ENCODE results near the gene PTPRE. TPM values are rescaled to one million over a fixed set of nuclear protein-coding genes. Genes with fewer than 3 reads are reported as not detected.
A peak's percentile ranks its signal among the peaks of the same experiment; 100 is the strongest.

PTPRE gene
- total RNA-seq, 3 donors from 2014 or later: 11.8 to 42.9 (median 25.6) TPM

GRCh38 chr10:128053356-128053755 is 146.5 kb downstream of the PTPRE start:
- no peak overlapping the region for H3K4me3 ChIP-seq
- no peaks in the 10 kb centered on the region for H3K27me3 ChIP-seq
- no peak for TF ChIP-seq POLR2A (IDR thresholded peaks at IDR 0.05)
- TF ChIP-seq POLR2AphosphoS5 (IDR thresholded peaks at IDR 0.05): no peak
- TF ChIP-seq, protein P1, sequence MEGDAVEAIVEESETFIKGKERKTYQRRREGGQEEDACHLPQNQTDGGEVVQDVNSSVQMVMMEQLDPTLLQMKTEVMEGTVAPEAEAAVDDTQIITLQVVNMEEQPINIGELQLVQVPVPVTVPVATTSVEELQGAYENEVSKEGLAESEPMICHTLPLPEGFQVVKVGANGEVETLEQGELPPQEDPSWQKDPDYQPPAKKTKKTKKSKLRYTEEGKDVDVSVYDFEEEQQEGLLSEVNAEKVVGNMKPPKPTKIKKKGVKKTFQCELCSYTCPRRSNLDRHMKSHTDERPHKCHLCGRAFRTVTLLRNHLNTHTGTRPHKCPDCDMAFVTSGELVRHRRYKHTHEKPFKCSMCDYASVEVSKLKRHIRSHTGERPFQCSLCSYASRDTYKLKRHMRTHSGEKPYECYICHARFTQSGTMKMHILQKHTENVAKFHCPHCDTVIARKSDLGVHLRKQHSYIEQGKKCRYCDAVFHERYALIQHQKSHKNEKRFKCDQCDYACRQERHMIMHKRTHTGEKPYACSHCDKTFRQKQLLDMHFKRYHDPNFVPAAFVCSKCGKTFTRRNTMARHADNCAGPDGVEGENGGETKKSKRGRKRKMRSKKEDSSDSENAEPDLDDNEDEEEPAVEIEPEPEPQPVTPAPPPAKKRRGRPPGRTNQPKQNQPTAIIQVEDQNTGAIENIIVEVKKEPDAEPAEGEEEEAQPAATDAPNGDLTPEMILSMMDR (IDR thresholded peaks at IDR 0.05): no peak
- H3K27ac ChIP-seq: no peak overlapping the region
- H3K4me1 ChIP-seq: peaks cover 8% of the 10 kb centered on the region in 2 donors
- no peaks in the 10 kb centered on the region for H3K36me3 ChIP-seq
- no peak for DNase-seq (ENCODE audit: low spot score in 2 of 2)
- intact Hi-C loops (cut with DNase I; ENCODE audit: low total_unique reads): no loop called here
- H3K9me3 ChIP-seq: no peaks in the 10 kb centered on the region

- no peaks in the 10 kb centered on the region for H3K27me3 ChIP-seq
- no peak overlapping the region for H3K4me3 ChIP-seq
- TF ChIP-seq, protein P1 (IDR thresholded peaks at IDR 0.05): no peak
- TF ChIP-seq POLR2AphosphoS5 (IDR thresholded peaks at IDR 0.05) (no peak), POLR2A (IDR thresholded peaks at IDR 0.05) (no peak)
- H3K27ac ChIP-seq: peak overlapping the region in 1 of 2 donors; percentile 48
- no peaks in the 10 kb centered on the region for H3K36me3 ChIP-seq
- intact Hi-C loops (cut with DNase I; ENCODE audit: low total_unique reads): no loop called here
- H3K9me3 ChIP-seq: no peaks in the 10 kb centered on the region
- peaks cover 8% of the 10 kb centered on the region in 2 donors for H3K4me1 ChIP-seq
- DNase-seq (ENCODE audit: low spot score in 2 of 2): no peak
Measured at GRCh38 chr10:128054163-128054970, 147.5 kb downstream of the PTPRE start.

DNA sequence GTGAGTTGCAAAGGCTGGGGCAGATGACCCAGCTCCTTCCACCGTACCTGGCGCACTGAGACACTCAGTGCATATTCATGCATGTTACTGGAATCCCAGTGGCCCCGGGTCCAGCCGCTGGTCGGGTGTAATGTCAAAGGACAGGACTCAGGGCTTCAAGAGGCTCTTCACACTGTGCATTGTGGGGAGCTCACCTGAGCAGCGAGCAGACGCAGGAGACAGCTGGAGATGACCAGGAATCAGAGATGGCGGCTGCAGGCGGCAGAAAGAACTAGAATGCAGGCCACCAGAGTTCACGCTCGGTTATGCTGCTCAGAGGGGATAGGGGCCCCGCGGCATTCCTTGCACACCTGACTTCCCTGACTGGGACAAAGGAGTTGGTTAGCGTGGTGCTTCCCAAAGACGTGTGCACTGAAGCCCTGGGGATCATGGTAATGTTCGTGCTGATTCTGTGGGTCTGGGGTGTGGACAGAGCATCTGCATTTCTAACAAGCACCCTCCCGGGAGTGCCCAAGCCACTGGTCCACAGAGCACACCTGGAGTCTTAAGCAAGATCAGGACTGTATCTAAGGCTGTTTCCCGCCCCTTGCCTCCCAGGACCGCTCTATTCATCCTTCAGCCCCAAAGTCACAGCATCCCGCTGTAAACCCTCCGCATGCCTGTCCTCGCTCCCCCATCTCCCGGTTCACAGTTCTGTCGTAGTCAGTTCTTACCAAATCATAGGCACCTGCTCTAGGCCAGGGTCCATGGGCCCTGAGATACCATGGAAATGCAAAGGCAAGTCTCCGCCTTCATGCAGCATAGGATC is 148.4 kb downstream of the PTPRE start:
- intact Hi-C loops (cut with DNase I; ENCODE audit: low total_unique reads): no loop called here
- H3K36me3 ChIP-seq: no peaks in the 10 kb centered on the region
- H3K27me3 ChIP-seq: no peaks in the 10 kb centered on the region
- no peak overlapping the region for H3K4me3 ChIP-seq
- peak overlapping the region in 1 of 2 donors; percentile 48 for H3K27ac ChIP-seq
- no peak for DNase-seq (ENCODE audit: low spot score in 2 of 2)
- no peaks in the 10 kb centered on the region for H3K9me3 ChIP-seq
- peaks cover 8% of the 10 kb centered on the region in 2 donors for H3K4me1 ChIP-seq
- TF ChIP-seq POLR2A (IDR thresholded peaks at IDR 0.05): no peak
- TF ChIP-seq POLR2AphosphoS5 (IDR thresholded peaks at IDR 0.05): no peak
- TF ChIP-seq, protein P1 (IDR thresholded peaks at IDR 0.05): no peak

DNA sequence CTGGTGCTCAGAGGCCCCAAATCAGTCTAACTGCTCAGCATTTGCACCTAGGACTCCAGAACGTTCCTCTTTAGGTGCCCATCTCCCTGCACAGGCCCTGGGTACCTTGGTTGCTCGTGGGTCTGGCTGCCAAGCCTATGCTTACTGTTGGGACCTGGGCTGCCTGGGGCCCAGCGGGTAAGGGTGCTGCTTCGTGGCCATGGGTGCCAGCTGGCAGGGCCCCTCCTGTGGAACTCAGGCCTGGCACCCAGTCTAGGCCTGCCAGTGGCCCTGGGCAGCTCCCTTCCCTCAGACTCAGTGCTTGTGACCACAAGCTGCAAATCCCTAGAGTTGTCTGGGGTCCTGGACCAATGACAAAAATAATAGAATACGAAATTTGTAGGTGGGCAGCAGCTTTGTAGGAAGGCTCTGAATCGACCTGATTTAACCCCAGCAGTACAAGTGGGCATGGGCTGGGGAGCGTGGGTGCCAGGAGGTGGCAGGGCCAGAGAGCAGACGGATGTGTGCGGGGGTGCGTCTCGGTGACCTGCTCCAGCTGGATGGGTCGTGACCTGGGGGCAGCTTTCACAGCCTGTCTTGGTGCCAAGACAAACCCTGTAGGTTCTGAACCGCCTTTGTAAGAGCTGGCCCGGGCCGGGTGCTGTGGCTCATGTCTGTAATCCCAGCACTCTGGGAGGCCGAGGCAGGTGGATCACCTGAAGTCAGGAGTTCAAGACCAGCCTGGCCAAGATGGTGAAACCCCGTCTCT is 149.6 kb downstream of the PTPRE start:
- peak overlapping the region; percentile 57 to 71 for H3K27ac ChIP-seq

More for the DNA sequence above, 149.6 kb downstream of the PTPRE start:
- TF ChIP-seq, protein P1 (IDR thresholded peaks at IDR 0.05): no peak
- no peak for TF ChIP-seq POLR2AphosphoS5 (IDR thresholded peaks at IDR 0.05)
- TF ChIP-seq POLR2A (IDR thresholded peaks at IDR 0.05): no peak
- intact Hi-C loops (cut with DNase I; ENCODE audit: low total_unique reads): no loop called here
- Histone ChIP-seq H3K4me3 (no peak overlapping the region), H3K27me3 (no peaks in the 10 kb centered on the region), H3K4me1 (peaks cover 0 to 8% of the 10 kb centered on the region in 2 donors), H3K36me3 (no peaks in the 10 kb centered on the region), H3K9me3 (no peaks in the 10 kb centered on the region)
- DNase-seq (ENCODE audit: low spot score in 2 of 2): no peak

All from breast epithelium (tissue), 4 donors.